CD4-positive, CD25-positive, alpha-beta regulatory T cell (primary cell): ENCODE data around the gene CYP39A1. TPM values are rescaled to one million over a fixed set of nuclear protein-coding genes. Genes with fewer than 3 reads are reported as not detected.

Experiments
- ATAC-seq, 2 donors: fragments of 150-1000 bp; cut with Tn5 transposase; one replicate each; pipeline ENCODE4 v1.10.0; 2021; ENCODE audit warnings: low read depth in 2 of 2, moderate number of reproducible peaks in 2 of 2, moderate library complexity in 1 of 2
- DNase-seq, 3 donors: peaks; one replicate each; pipeline versions ENCODE4 v3.0.0 to v3.0.0-alpha.2; 2012 to 2022; ENCODE audit warnings: mixed read lengths in 1 of 3
- H3K27ac ChIP-seq: one replicate; pipeline ENCODE4 v1.7.0; 2013; ENCODE audit warnings: mild to moderate bottlenecking, low read length; ENCODE audit not compliant: insufficient read depth, poor library complexity, severe bottlenecking
- H3K27me3 ChIP-seq: one replicate; pipeline ENCODE4 v1.7.0; 2013; ENCODE audit warnings: low read length; ENCODE audit not compliant: control insufficient read depth, insufficient read depth
- H3K36me3 ChIP-seq: one replicate; pipeline ENCODE4 v1.7.0; 2013; ENCODE audit warnings: mild to moderate bottlenecking, low read length, moderate library complexity; ENCODE audit not compliant: control insufficient read depth, insufficient read depth
- H3K4me1 ChIP-seq: 2 replicates; pipeline ENCODE4 v1.7.0; 2013; ENCODE audit warnings: mild to moderate bottlenecking, low read length; ENCODE audit not compliant: insufficient read depth, control insufficient read depth, poor library complexity, severe bottlenecking
- H3K4me3 ChIP-seq: one replicate; pipeline ENCODE4 v1.7.0; 2013; ENCODE audit warnings: low read depth, mild to moderate bottlenecking, low read length, moderate library complexity
- H3K9me3 ChIP-seq, 2 experiments: 1 replicate in 1 of 2; 2 replicates in 1 of 2; pipeline ENCODE4 v1.7.0; 2013; ENCODE audit warnings: low read length in 2 of 2, mild to moderate bottlenecking in 1 of 2, moderate library complexity in 1 of 2; ENCODE audit not compliant: control insufficient read depth in 2 of 2
- H3K27ac Mint-ChIP-seq, 3 donors: one replicate each; pipeline ENCODE4 v1.8.0; 2020 to 2022; ENCODE audit warnings: mild to moderate bottlenecking in 3 of 3, mixed read lengths in 3 of 3, moderate library complexity in 2 of 3
- H3K27me3 Mint-ChIP-seq: one replicate; pipeline ENCODE4 v1.8.0; 2022; ENCODE audit warnings: mild to moderate bottlenecking, mixed read lengths
- H3K36me3 Mint-ChIP-seq: one replicate; pipeline ENCODE4 v1.8.0; 2020; ENCODE audit warnings: mixed read lengths
- H3K4me1 Mint-ChIP-seq, 4 donors: one replicate each; pipeline ENCODE4 v1.8.0; 2020 to 2022; ENCODE audit warnings: mixed read lengths in 4 of 4, mild to moderate bottlenecking in 1 of 4
- H3K4me3 Mint-ChIP-seq, 4 donors: one replicate each; pipeline ENCODE4 v1.8.0; 2020 to 2022; ENCODE audit warnings: mild to moderate bottlenecking in 4 of 4, mixed read lengths in 4 of 4, moderate library complexity in 3 of 4
- H3K9me3 Mint-ChIP-seq, 7 donors: one replicate each; pipeline ENCODE4 v1.8.0; 2020 to 2022; ENCODE audit warnings: mixed read lengths in 7 of 7, mild to moderate bottlenecking in 3 of 7, moderate library complexity in 2 of 7
- polyA plus RNA-seq, 4 donors: library from polyadenylated mRNA; unstranded; fragments of 300-500 nt; fragmentation: Illumina TruSeq; gene quantifications; one replicate each; pipeline ENCODE4 v1.2.3, GENCODE V29; 2021
- total RNA-seq: library from RNA; stranded (reverse); gene quantifications from one replicate; pipeline ENCODE4 v1.2.3, GENCODE V29; 2022

The CYP39A1 gene
- total and polyA plus RNA-seq, 5 donors from 2014 or later: 0.33 TPM; not detected in 4

DNA sequence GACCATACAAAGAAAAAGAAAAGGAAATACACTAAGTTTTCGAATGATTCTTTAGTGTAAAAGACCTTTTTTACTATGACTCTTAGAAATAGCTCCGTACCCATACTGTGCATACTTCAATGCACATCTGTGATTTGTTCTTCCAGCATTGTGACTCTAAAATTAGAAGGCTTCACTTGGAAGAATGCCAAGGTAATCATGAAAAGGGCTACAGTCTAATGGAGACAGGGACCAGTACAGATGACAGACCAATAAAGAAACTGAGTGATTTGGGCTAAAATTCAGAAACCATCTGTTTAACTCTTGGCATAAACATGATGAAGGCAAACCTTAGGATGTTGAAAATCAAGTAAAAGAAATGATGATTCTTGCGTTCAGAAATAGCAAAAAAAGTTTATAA is 46.3 kb downstream of the CYP39A1 start:
- no peaks in the 10 kb centered on the region for H3K27me3 ChIP-seq
- no peaks in the 10 kb centered on the region for H3K4me1 Mint-ChIP-seq
- no peaks in the 10 kb centered on the region for H3K4me1 ChIP-seq
- no peaks in the 10 kb centered on the region for H3K9me3 Mint-ChIP-seq
- no peak overlapping the region for H3K4me3 ChIP-seq
- no peak overlapping the region for H3K4me3 Mint-ChIP-seq
- no peaks in the 10 kb centered on the region for H3K36me3 Mint-ChIP-seq
- H3K27ac Mint-ChIP-seq: no peak overlapping the region
- no peak for ATAC-seq
- H3K27ac ChIP-seq: no peak overlapping the region
- H3K9me3 ChIP-seq: no peaks in the 10 kb centered on the region
- no peak for DNase-seq
- H3K36me3 ChIP-seq: no peaks in the 10 kb centered on the region
- H3K27me3 Mint-ChIP-seq: no peaks in the 10 kb centered on the region

DNA sequence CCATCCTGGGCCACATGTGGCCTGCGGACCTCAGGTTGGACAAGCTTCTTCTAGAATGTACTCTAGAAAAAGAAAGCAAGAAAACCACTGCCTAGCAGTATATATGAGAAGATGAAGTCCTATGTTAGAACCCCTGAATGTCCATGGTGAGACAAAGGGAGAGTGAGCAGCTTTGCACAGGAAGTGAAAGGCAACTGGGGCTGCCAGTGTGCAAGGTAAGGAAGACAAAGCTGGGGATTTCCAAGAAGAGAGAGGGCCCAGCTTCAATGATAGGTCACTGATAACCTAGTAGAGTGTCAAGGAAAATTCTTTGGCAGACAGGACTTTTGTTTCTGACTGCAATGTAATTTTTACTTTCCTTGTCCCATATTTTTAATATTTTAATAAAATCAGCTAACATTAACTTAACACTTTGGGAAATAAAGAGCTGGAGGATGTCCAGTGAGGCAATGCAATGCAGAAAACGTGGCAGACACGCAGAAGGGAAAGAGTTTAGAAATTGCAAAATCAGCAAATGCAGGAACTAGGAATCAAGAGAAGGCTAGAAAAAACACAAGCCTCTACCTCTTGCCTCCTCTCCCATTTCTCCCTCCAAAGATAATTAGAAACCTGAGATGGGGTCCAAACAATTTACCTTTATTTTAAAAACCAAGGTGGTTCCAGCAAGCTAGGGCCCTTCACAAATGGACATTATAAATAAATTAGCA is 47.4 kb downstream of the CYP39A1 start:
- no peak for DNase-seq
- ATAC-seq: no peak
- Mint-ChIP-seq H3K36me3 (no peaks in the 10 kb centered on the region), H3K27ac (no peak overlapping the region), H3K27me3 (no peaks in the 10 kb centered on the region), H3K9me3 (peaks cover 0 to 1% (median 0%) of the 10 kb centered on the region in 7 donors), H3K4me3 (no peak overlapping the region), H3K4me1 (no peaks in the 10 kb centered on the region)
- Histone ChIP-seq H3K27me3 (no peaks in the 10 kb centered on the region), H3K4me1 (no peaks in the 10 kb centered on the region), H3K4me3 (no peak overlapping the region), H3K36me3 (no peaks in the 10 kb centered on the region), H3K27ac (no peak overlapping the region), H3K9me3 (no peaks in the 10 kb centered on the region)

DNA sequence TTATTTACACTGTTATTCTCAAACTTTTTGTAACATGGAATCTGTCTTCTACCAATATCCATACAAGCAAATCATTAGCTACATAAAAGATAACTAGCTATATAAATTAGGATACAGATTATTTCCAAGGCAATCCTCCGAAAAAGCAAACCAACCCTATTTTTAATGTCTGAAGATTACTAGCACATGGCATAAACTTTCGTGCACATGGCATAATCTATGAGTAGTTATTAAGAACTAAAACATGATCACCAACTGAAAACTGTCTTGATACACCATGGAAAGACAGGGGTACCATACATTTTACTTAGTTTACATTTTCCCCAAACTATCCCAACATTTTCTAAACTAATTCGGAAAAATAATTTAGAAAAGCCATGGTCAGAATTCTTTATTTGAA is 54.4 kb downstream of the CYP39A1 start:
- DNase-seq (no peak), ATAC-seq (no peak)
- peaks cover 0 to 10% (median 4%) of the 10 kb centered on the region in 7 donors for H3K9me3 Mint-ChIP-seq

DNA sequence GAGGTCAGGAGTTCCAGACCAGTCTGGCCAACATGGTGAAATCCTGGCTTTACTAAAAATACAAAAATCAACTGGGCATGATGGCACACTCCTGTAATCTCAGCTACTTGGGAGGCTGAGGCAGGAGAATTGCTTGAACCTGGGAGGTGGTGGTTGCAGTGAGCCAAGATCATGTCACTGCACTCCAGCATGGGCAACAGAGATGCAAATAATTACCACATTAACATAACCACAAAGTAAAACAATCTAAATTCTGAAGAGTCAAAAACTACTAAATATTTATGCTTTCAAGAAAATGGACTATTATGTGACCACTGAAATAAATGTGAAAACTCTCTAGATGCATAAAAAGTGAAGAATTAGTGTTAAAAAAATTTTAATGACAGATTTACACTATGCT is 59.9 kb downstream of the CYP39A1 start:
- no peak overlapping the region for H3K27ac Mint-ChIP-seq
- H3K4me1 ChIP-seq: no peaks in the 10 kb centered on the region

More for the DNA sequence above, 54.4 kb downstream of the CYP39A1 start:
- Histone ChIP-seq H3K27ac (no peak overlapping the region), H3K4me3 (no peak overlapping the region), H3K36me3 (no peaks in the 10 kb centered on the region), H3K9me3 (no peaks in the 10 kb centered on the region), H3K4me1 (no peaks in the 10 kb centered on the region), H3K27me3 (no peaks in the 10 kb centered on the region)
- H3K27me3 Mint-ChIP-seq: no peaks in the 10 kb centered on the region
- H3K4me1 Mint-ChIP-seq: no peaks in the 10 kb centered on the region
- H3K36me3 Mint-ChIP-seq: no peaks in the 10 kb centered on the region
- no peak overlapping the region for H3K27ac Mint-ChIP-seq
- no peak overlapping the region for H3K4me3 Mint-ChIP-seq

DNA sequence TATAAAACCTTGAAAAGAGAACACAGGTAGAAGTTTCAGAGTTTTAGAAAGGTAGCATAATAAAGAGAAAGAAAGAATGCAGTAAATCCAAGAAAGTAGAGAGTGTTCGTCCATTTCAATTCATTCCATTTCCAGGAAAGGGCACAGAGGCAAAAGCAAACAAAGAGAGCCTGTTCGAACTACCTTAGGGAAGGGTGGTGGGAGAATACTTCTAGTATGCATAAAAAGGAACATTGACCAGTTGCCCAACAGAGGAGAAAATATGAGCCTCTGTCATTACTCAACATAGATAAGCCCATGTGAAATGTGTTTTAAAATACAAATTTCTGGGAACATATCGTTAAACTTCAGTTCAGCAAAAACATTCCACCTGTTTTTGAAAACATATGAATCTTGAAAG is 60.6 kb downstream of the CYP39A1 start:
- H3K36me3 ChIP-seq: no peaks in the 10 kb centered on the region
- H3K9me3 Mint-ChIP-seq: peaks cover 0 to 10% (median 3%) of the 10 kb centered on the region in 7 donors
- no peaks in the 10 kb centered on the region for H3K27me3 Mint-ChIP-seq
- no peak for ATAC-seq
- no peaks in the 10 kb centered on the region for H3K36me3 Mint-ChIP-seq
- no peak overlapping the region for H3K27ac ChIP-seq
- H3K9me3 ChIP-seq: no peaks in the 10 kb centered on the region
- no peak overlapping the region for H3K4me3 ChIP-seq
- peaks cover 2% of the 10 kb centered on the region for H3K27me3 ChIP-seq
- no peaks in the 10 kb centered on the region for H3K4me1 Mint-ChIP-seq
- H3K4me1 ChIP-seq: no peaks in the 10 kb centered on the region
- H3K4me3 Mint-ChIP-seq: no peak overlapping the region
- no peak overlapping the region for H3K27ac Mint-ChIP-seq
- no peak for DNase-seq

More for the DNA sequence above, 59.9 kb downstream of the CYP39A1 start:
- no peaks in the 10 kb centered on the region for H3K9me3 ChIP-seq
- no peak overlapping the region for H3K4me3 ChIP-seq
- Mint-ChIP-seq H3K4me1 (no peaks in the 10 kb centered on the region), H3K9me3 (peaks cover 0 to 10% (median 3%) of the 10 kb centered on the region in 7 donors), H3K27me3 (no peaks in the 10 kb centered on the region), H3K36me3 (no peaks in the 10 kb centered on the region), H3K4me3 (no peak overlapping the region)
- no peak for DNase-seq
- peaks cover 2% of the 10 kb centered on the region for H3K27me3 ChIP-seq
- no peak overlapping the region for H3K27ac ChIP-seq
- no peaks in the 10 kb centered on the region for H3K36me3 ChIP-seq
- no peak for ATAC-seq

DNA sequence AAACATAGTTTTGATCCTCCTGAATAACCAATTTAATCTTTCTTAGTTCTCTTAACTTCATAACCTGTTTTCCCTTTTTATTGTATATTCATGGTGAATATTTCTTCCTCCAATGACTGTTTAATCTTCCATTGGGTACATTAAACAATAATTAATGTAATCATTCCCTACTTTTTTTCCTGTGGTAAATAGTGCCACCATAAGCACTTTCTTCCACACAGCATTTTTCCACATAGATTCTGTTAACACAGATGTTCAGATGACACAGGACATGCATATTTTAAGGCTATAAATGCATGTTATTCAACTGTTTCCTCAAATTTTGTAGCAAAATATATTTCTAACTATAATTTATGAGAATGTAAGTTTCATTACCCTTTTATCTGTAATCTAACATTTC is 61.9 kb downstream of the CYP39A1 start:
- no peak for DNase-seq
- H3K4me1 Mint-ChIP-seq: no peaks in the 10 kb centered on the region
- H3K4me1 ChIP-seq: no peaks in the 10 kb centered on the region
- no peaks in the 10 kb centered on the region for H3K27me3 Mint-ChIP-seq
- peaks cover 0 to 10% (median 3%) of the 10 kb centered on the region in 7 donors for H3K9me3 Mint-ChIP-seq
- no peak overlapping the region for H3K4me3 Mint-ChIP-seq
- H3K27ac Mint-ChIP-seq: no peak overlapping the region
- no peaks in the 10 kb centered on the region for H3K36me3 ChIP-seq
- no peak overlapping the region for H3K4me3 ChIP-seq
- H3K9me3 ChIP-seq: no peaks in the 10 kb centered on the region
- ATAC-seq: no peak
- H3K27me3 ChIP-seq: peaks cover 2% of the 10 kb centered on the region
- H3K36me3 Mint-ChIP-seq: no peaks in the 10 kb centered on the region
- H3K27ac ChIP-seq: no peak overlapping the region

DNA sequence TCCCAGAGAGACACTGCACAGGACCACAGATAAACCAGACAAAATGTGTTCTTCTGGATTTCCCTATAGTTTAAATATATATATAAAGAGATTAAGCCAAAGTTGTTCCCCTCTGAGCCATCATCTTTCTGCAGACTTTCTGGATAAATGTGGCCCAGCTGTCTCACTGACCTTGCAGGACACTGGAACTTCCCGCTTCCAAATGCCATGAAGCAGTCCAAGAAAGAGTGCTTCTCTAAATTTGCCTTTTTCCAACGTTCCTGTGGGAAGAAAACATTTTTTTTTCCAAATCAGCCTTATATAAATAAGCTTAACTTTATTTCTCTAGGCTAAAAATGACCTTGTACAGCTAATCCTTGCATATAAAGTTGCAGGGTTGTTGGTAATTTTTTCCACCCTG is 65.7 kb downstream of the CYP39A1 start:
- H3K27ac Mint-ChIP-seq: no peak overlapping the region
- Histone ChIP-seq H3K36me3 (no peaks in the 10 kb centered on the region), H3K27me3 (peaks cover under 1% of the 10 kb centered on the region), H3K27ac (no peak overlapping the region), H3K9me3 (no peaks in the 10 kb centered on the region), H3K4me1 (no peaks in the 10 kb centered on the region), H3K4me3 (no peak overlapping the region)
- no peaks in the 10 kb centered on the region for H3K9me3 Mint-ChIP-seq
- H3K36me3 Mint-ChIP-seq: no peaks in the 10 kb centered on the region
- H3K27me3 Mint-ChIP-seq: no peaks in the 10 kb centered on the region
- DNase-seq (no peak), ATAC-seq (no peak)
- no peaks in the 10 kb centered on the region for H3K4me1 Mint-ChIP-seq
- H3K4me3 Mint-ChIP-seq: no peak overlapping the region

DNA sequence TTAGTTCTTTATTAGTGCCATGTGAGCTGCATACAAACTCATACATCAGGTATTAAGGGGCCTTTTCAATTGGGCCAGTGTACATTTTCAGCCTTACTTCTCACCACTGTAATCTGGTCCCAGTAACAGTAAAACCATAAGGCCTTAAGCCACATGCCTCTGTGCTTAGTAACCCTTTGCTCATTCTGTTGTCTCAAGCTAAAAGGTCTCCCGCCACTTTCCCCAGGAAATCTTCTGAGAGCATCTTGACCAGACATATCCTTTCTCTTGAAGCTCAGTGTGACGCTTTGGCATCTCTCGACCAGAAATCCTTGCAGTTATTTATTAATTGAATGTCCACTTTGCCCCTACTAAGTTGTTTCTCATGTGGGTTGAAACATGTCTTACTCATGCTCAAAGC is 68.0 kb downstream of the CYP39A1 start:
- Mint-ChIP-seq H3K27ac (no peak overlapping the region), H3K27me3 (no peaks in the 10 kb centered on the region), H3K36me3 (no peaks in the 10 kb centered on the region), H3K9me3 (no peaks in the 10 kb centered on the region), H3K4me1 (no peaks in the 10 kb centered on the region), H3K4me3 (no peak overlapping the region)
- Histone ChIP-seq H3K4me3 (no peak overlapping the region), H3K9me3 (no peaks in the 10 kb centered on the region), H3K27me3 (no peaks in the 10 kb centered on the region), H3K4me1 (no peaks in the 10 kb centered on the region), H3K36me3 (no peaks in the 10 kb centered on the region), H3K27ac (no peak overlapping the region)
- ATAC-seq: no peak
- DNase-seq: no peak
